Fibroblast of the aortic adventitia (primary cell): ENCODE results near the gene REL. TPM values are rescaled to one million over a fixed set of nuclear protein-coding genes. Genes with fewer than 3 reads are reported as not detected.

Source experiments
- DNase-seq: peaks from one replicate; pipeline ENCODE4 v3.0.0-alpha.2; 2010; ENCODE audit warnings: low read depth
- H3K4me3 ChIP-seq: 2 replicates; pipeline ENCODE4 v1.5.1; 2011; ENCODE audit warnings: low read depth, mild to moderate bottlenecking, control low read depth, low read length, moderate library complexity
- CTCF ChIP-seq: IDR thresholded peaks from 2 replicates; pipeline ENCODE4 v1.5.1; 2011; ENCODE audit warnings: mild to moderate bottlenecking, low read length, control low read depth, inconsistent platforms; ENCODE audit not compliant: insufficient read depth
- total RNA-seq: library from RNA; depleted of rRNA; stranded (reverse); fragments of >200 nt; gene quantifications from 2 replicates; pipeline ENCODE4 v1.2.3, GENCODE V29; 2012; ENCODE audit warnings: low replicate concordance

Gene REL
- total RNA-seq, 1 donor = 7.4 TPM

GRCh38 chr2:60852282-60852860 lies 29.0 kb upstream of the REL start:
- no peak for TF ChIP-seq CTCF
- no peak for DNase-seq
- no peak overlapping the region for H3K4me3 ChIP-seq

GRCh38 chr2:60853531-60853930 lies 27.8 kb upstream of the REL start:
- DNase-seq = no peak
- H3K4me3 ChIP-seq = no peak overlapping the region
- TF ChIP-seq CTCF = no peak

- H3K4me3 ChIP-seq = no peak overlapping the region
- no peak for TF ChIP-seq CTCF
- DNase-seq = peak; percentile 8
Observed at GRCh38 chr2:60855989-60856669, 25.2 kb upstream of the REL start.

- no peak for DNase-seq
- no peak overlapping the region for H3K4me3 ChIP-seq
- TF ChIP-seq CTCF = no peak
Observed at GRCh38 chr2:60857056-60857455, 24.3 kb upstream of the REL start.

GRCh38 chr2:60858897-60859311 lies 22.5 kb upstream of the REL start:
- no peak for TF ChIP-seq CTCF
- H3K4me3 ChIP-seq = no peak overlapping the region
- no peak for DNase-seq

- no peak for DNase-seq
- no peak for TF ChIP-seq CTCF
Observed at GRCh38 chr2:60861736-60862135, 19.6 kb upstream of the REL start.

More at GRCh38 chr2:60861736-60862135, 19.6 kb upstream of the REL start:
- no peak overlapping the region for H3K4me3 ChIP-seq
